MM.1S (cell line): Measurements from ENCODE around the gene ADGRL1.
"Not testable (repeated sequence)": the region's sequence is repeated elsewhere in the genome, so short reads cannot be mapped to it uniquely, and the experiment has no call there.

ENCODE experiments used
- DNase-seq: peaks from one replicate; pipeline ENCODE4 v3.0.0-alpha.2; 2015
- H2AFZ ChIP-seq: fragments of 300-600 bp; sonication (generic); 2 replicates; pipeline ENCODE4 v1.6.0; 2016; ENCODE audit warnings: antibody characterized with exemption, low read length
- H3F3A ChIP-seq: fragments of 300-600 bp; sonication (generic); 2 replicates; pipeline ENCODE4 v1.6.1; 2016; ENCODE audit warnings: mild to moderate bottlenecking, antibody characterized with exemption, low read length, moderate library complexity, mixed read lengths; ENCODE audit not compliant: insufficient read depth
- H3K27ac ChIP-seq: fragments of 300-600 bp; sonication (generic); 2 replicates; pipeline ENCODE4 v1.5.1; 2016; ENCODE audit warnings: mild to moderate bottlenecking, low read length
- H3K27me3 ChIP-seq: fragments of 300-600 bp; sonication (generic); replicated peaks from 2 replicates; pipeline ENCODE4 v1.6.0; 2016; ENCODE audit warnings: low read length; ENCODE audit not compliant: insufficient read depth
- H3K36me3 ChIP-seq: fragments of 300-600 bp; sonication (generic); replicated peaks from 2 replicates; pipeline ENCODE4 v1.6.1; 2016; ENCODE audit warnings: mild to moderate bottlenecking, low read length, mixed read lengths; ENCODE audit not compliant: insufficient read depth
- H3K4me1 ChIP-seq: fragments of 300-600 bp; sonication (generic); 2 replicates; pipeline ENCODE4 v1.6.1; 2016; ENCODE audit warnings: low read length, mixed read lengths
- H3K4me2 ChIP-seq: fragments of 300-600 bp; sonication (generic); 2 replicates; pipeline ENCODE4 v1.6.0; 2016; ENCODE audit warnings: low read depth, low read length
- H3K4me3 ChIP-seq: fragments of 300-600 bp; sonication (generic); 2 replicates; pipeline ENCODE4 v1.5.1; 2016; ENCODE audit warnings: low read length, mixed read lengths
- H3K79me2 ChIP-seq: fragments of 300-600 bp; sonication (generic); 2 replicates; pipeline ENCODE4 v1.6.1; 2016; ENCODE audit warnings: mixed run types, low read length, mixed read lengths
- H3K9ac ChIP-seq: fragments of 300-600 bp; sonication (generic); 2 replicates; pipeline ENCODE4 v1.6.1; 2016; ENCODE audit warnings: low read length, mixed read lengths
- H3K9me2 ChIP-seq: fragments of 300-600 bp; sonication (generic); replicated peaks from 2 replicates; pipeline ENCODE4 v1.6.1; 2016; ENCODE audit warnings: mild to moderate bottlenecking, low read length, mixed read lengths; ENCODE audit not compliant: insufficient read depth
- H3K9me3 ChIP-seq: fragments of 300-600 bp; sonication (generic); replicated peaks from 2 replicates; pipeline ENCODE4 v1.6.1; 2016; ENCODE audit warnings: mild to moderate bottlenecking, low read length, mixed read lengths; ENCODE audit not compliant: insufficient read depth
- H4K20me1 ChIP-seq: fragments of 300-600 bp; sonication (generic); 2 replicates; pipeline ENCODE4 v1.6.1; 2016; ENCODE audit warnings: mild to moderate bottlenecking, low read length, moderate library complexity, mixed read lengths; ENCODE audit not compliant: insufficient read depth
- EZH2 ChIP-seq: fragments of 300-600 bp; sonication (generic); optimal IDR thresholded peaks from 2 replicates; pipeline ENCODE3; 2017; ENCODE audit warnings: low read depth, mild to moderate bottlenecking, antibody characterized with exemption, low read length, mixed read lengths
- EZH2phosphoT487 ChIP-seq: fragments of 300-600 bp; sonication (generic); IDR thresholded peaks from 2 replicates; pipeline ENCODE4 v1.6.1; 2018; ENCODE audit warnings: antibody characterized with exemption, low read length
- TF ChIP-seq, protein P1 (sequence below): fragments of 300-600 bp; sonication (generic); IDR thresholded peaks from 2 replicates; pipeline ENCODE4 v1.5.1; 2016; ENCODE audit warnings: antibody characterized with exemption, low read length, mixed read lengths

ADGRL1 gene

DNA sequence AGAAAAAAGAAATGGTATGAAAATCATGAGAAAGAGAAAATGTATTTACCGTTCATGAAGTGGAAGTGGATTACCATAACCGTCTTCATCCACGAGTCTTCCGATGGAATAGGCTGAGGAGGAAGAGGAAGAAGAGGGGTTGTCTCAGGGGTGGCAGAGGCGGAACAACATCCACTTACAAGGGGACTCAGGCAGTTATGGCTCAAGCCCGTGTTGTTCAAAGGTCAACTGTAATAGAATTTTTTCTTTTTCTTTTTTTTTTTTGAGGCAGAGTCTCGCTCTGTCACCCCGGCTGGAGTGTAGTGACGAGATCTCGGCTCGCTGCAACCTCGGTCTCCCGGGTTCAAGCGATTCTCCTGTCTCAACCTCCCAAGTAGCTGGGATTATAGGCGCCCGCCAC lies 16.9 kb upstream of the ADGRL1 start:
- Histone ChIP-seq H3K9me2 (no peaks in the 10 kb centered on the region), H2AFZ (no peak overlapping the region), H3K9ac (no peak overlapping the region), H3K4me3 (no peak overlapping the region), H3K4me2 (no peak overlapping the region), H3K27me3 (peaks cover 23% of the 10 kb centered on the region), H3K36me3 (no peaks in the 10 kb centered on the region), H4K20me1 (no peaks in the 10 kb centered on the region), H3K4me1 (no peaks in the 10 kb centered on the region), H3F3A (no peaks in the 10 kb centered on the region), H3K79me2 (no peaks in the 10 kb centered on the region), H3K9me3 (no peaks in the 10 kb centered on the region), H3K27ac (no peak overlapping the region)
- TF ChIP-seq EZH2phosphoT487 (no peak), EZH2 (no peak)
- TF ChIP-seq, protein P1, sequence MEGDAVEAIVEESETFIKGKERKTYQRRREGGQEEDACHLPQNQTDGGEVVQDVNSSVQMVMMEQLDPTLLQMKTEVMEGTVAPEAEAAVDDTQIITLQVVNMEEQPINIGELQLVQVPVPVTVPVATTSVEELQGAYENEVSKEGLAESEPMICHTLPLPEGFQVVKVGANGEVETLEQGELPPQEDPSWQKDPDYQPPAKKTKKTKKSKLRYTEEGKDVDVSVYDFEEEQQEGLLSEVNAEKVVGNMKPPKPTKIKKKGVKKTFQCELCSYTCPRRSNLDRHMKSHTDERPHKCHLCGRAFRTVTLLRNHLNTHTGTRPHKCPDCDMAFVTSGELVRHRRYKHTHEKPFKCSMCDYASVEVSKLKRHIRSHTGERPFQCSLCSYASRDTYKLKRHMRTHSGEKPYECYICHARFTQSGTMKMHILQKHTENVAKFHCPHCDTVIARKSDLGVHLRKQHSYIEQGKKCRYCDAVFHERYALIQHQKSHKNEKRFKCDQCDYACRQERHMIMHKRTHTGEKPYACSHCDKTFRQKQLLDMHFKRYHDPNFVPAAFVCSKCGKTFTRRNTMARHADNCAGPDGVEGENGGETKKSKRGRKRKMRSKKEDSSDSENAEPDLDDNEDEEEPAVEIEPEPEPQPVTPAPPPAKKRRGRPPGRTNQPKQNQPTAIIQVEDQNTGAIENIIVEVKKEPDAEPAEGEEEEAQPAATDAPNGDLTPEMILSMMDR: no peak
- DNase-seq: no peak

- DNase-seq: peak; percentile 42
- TF ChIP-seq, protein P1: peak; percentile 28
- H3K79me2 ChIP-seq, H4K20me1 ChIP-seq, H3K4me3 ChIP-seq, H2AFZ ChIP-seq, H3K36me3 ChIP-seq, H3K9ac ChIP-seq, H3K9me3 ChIP-seq, H3K27ac ChIP-seq, H3K4me1 ChIP-seq, H3K4me2 ChIP-seq, H3F3A ChIP-seq, H3K9me2 ChIP-seq: not testable (repeated sequence)
- H3K27me3 ChIP-seq: peaks cover 17% of the 10 kb centered on the region
These were observed 15.4 kb upstream of the ADGRL1 start for GRCh38 chr19:14221345-14221744.

GRCh38 chr19:14218620-14219330 lies 12.8 kb upstream of the ADGRL1 start:
- H3K27me3 ChIP-seq: peaks cover 8% of the 10 kb centered on the region
- DNase-seq: no peak

GRCh38 chr19:14217886-14218285 lies 11.9 kb upstream of the ADGRL1 start:
- not testable (repeated sequence) for H4K20me1 ChIP-seq, H3K9ac ChIP-seq, H3K4me2 ChIP-seq, H3F3A ChIP-seq, H3K79me2 ChIP-seq, H3K36me3 ChIP-seq, H3K9me2 ChIP-seq, DNase-seq, H2AFZ ChIP-seq, H3K4me1 ChIP-seq, H3K27me3 ChIP-seq, H3K9me3 ChIP-seq, H3K27ac ChIP-seq, H3K4me3 ChIP-seq

More at GRCh38 chr19:14218620-14219330, 12.8 kb upstream of the ADGRL1 start:
- Histone ChIP-seq H3K4me2 (no peak overlapping the region), H3K36me3 (no peaks in the 10 kb centered on the region), H3F3A (no peaks in the 10 kb centered on the region), H3K4me1 (no peaks in the 10 kb centered on the region), H4K20me1 (no peaks in the 10 kb centered on the region), H3K9me3 (no peaks in the 10 kb centered on the region), H3K9me2 (no peaks in the 10 kb centered on the region), H3K9ac (no peak overlapping the region), H3K4me3 (no peak overlapping the region), H3K79me2 (no peaks in the 10 kb centered on the region), H3K27ac (no peak overlapping the region), H2AFZ (no peak overlapping the region)
- TF ChIP-seq EZH2: no peak
- TF ChIP-seq EZH2phosphoT487: no peak
